ENCODE measurements around the gene HYAL2.
A peak's percentile ranks its signal among the peaks of the same experiment; 100 is the strongest.
"Not testable (repeated sequence)": the region's sequence is repeated elsewhere in the genome, so short reads cannot be mapped to it uniquely, and the experiment has no call there.

HYAL2 gene

DNA sequence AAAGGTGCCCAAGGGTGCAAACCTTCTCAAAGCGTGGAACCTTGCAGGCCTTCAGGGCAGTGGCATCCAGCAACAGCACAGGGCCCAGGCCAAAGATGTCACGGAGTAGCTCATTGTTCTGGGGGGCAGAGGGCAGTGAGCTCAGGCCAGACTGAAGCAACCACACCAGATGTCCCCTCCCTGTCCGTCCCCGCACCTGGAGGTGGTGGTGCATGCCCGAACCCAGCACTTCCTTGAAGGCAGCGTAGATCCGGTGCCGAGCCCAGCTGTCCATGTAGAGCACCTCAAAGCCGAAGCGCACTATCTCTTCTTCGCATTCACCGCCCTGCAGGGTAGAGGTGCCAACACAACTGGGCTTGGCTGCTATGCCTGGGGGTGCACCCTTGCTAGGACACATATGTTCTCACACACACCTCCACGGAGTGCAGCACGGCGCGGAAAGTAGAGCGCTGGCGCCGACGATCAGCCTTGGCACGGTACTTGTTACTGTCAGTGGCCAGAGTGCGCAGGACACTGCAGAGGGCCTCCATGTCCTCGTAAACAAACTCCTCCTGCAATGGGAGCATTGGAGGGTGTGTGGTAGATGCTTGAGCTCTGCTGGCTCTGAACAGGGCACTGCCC, 34.0 kb downstream of the HYAL2 start:
- no peak for DNase-seq

DNA sequence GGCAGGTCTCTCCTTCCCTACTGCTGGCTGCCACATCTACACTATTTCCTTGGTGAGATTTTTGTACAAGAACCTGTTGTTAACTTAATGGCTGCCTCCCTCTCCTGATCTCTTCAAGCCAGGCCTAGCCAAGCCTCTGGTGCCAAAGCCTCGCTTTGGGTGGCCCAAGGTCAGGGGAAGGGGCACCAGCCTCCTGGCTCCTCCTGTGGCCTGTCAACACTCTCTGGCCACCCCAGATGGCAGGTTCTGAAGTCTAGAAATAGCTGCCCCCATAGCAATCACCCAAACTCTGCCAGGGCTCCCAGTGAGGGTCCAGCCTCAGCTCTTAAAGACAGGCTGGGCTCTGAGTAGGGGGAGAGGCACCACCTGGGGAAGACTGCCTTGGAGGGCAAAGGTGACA, 35.3 kb downstream of the HYAL2 start:
- DNase-seq, result no peak

DNA sequence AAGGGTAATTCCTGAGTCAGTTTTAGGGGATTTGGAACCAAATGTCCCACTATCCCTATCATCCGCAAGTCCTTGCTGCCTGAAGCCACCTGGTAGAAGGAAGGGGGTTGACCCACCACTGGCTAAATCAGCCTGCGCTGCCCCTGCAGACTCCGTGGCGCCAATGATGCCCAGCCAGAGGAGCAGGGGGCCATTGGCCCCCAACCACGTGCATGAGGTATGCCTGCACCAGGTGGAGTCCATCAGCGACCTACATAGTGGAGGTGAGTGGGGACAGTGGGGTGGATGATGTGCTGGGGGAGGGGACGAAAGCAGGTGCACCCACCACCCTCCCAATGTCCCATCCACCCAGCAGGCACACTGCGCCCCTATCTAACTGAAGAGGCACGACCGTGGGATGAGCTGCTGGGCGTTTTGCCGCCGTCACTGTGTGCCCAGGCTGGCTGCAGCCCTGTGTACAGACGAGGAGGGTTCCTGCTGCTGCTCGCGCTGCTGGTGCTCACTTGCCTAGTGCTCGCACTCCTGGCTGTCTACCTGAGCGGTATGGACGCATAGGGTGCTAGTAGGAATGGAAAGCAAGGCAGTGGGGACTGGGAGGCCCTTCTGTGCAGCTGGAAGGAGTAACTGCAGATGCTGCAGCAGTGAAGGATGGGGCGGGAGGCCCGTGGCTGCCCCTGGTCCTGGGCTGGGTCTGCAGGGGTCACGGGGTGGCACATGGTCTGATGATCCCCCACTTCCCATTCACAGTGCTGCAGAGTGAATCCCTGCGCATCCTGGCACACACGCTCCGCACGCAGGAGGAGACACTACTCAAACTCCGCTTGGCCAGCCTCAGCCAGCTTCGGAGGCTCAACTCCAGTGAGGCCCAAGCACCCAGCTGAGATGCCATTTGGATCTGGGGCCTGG, 36.0 kb downstream of the HYAL2 start:
- DNase-seq, result no peak

DNA sequence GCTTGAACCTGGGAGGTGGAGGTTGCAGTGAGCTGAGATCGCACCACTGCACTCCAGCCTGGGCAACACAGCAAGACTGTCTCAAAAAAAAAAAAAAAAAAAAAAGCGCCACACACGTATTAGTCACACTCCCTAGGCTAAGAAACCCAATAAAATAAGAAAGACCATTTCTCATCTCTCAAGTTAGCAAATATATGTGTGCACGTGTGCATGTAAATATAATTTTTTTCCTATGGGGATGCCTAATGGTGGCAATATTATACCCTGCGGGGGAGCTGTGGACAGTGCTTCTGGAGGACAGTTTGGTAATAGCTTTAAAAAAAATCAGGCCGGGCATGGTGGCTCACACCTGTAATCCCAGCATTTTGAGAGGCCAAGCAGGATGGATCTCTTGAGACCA, 38.4 kb downstream of the HYAL2 start:
- DNase-seq, result not testable (repeated sequence)

DNA sequence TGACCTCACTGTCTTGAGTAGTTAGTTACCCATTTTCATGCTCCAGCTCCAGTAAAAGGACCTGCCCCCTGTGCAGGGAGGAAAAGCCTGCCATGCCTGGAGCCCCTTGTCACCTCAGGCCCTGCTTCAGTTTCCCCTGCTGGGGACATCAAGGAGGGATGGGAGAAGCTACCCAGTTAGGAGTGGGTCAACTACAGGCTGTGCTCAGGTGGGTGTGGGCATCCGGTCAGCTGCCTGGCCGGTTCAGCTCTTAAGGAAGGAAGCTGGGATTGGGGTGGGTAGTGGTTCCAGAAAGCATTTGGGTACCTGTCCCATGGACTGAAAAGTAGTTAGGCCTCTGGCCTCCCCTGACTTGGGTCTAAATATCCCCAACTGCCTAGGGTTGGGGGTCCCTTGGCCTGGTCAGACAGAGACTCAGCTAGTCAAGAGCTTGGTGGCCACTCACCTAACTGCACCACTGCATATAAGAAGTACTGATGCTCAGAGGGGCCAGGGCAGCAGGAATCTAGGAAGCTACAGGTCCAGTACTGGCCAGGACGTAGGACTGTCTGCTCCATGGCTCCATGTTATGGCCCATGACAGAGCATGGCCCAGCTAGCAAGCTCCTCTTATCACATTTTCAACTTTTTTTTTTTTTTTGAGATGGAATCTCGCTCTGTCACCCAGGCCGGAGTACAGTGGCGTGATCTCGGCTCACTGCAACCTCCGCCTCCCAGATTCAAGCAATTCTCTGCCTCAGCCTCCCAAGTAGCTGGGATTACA, 43.1 kb downstream of the HYAL2 start:
- DNase-seq, result no peak

DNA sequence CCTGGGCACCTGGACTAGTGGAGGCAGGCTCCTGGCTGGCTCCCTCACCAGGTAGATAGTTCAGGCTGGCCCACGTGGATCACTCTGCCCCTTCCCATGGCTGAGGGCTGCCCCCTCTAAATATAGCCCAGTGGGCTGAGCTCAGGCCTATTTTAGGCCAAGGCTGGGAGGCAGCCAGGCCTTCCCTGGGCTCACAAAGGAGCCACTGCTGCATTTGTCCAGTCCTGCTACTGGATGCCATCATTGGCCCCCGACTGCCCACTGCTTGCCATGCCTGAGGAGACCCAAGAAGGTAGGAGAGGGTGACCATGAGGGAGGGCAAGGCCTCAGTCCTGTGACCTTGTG, 43.7 kb downstream of the HYAL2 start, which contains the start of gene LSMEM2:
LSMEM2 (plus strand) TSS at position 208 of the 345 bp plus-strand sequence; CDS start at position 235, 27 bp downstream.
- DNase-seq, result no peak

DNA sequence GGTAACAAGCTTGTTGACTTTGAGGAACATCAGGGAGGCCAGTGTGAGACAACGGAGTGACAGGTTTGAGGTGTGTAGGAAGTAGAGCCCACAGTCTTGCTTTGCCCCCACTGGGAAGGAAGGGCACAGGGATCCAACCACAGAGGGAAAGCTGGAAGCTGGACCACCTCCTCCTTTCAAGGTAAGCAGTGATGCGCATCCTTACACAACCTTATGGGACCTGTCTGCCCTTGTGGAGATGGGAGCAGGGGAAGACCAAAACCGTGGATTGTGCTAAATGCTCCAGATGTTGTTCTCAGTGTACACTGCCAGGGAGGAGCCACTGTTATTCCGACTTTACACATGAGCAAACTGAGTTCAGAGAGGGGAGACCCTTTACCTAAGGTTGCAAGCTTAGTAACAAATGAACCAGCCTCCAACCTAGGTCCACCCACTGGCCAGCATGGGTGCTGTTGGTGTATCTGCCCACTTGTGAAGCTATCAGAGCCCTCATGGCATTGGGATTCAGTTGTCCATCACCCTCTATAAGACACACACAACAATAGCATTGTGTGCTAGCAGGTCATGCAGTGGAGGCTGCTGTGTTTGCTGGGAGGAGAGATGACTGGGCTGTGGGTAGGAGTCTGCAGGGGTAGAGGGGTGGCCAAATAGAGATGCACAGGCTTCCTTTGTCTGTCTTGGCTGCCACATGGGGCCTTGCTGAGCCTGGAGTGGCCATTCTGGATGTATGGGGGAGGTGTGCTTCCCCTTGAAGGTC, 44.2 kb downstream of the HYAL2 start:
- no peak for DNase-seq

DNA sequence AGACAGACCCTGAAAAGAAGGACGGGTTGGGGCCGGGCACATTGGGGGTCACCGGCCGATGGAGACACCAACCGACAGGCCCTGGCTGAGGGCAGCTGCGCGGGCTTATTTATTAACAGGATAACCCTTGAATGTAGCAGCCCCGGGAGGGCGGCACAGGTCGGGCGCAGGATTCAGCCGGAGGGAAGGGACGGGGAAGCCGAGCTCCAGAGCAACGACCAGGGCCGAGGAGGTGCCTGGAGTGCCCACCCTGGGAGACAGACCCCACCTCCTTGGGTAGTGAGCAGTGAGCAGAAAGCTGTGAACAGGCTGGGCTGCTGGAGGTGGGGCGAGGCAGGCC, 45.8 kb downstream of the HYAL2 start:
- no peak for DNase-seq

DNA sequence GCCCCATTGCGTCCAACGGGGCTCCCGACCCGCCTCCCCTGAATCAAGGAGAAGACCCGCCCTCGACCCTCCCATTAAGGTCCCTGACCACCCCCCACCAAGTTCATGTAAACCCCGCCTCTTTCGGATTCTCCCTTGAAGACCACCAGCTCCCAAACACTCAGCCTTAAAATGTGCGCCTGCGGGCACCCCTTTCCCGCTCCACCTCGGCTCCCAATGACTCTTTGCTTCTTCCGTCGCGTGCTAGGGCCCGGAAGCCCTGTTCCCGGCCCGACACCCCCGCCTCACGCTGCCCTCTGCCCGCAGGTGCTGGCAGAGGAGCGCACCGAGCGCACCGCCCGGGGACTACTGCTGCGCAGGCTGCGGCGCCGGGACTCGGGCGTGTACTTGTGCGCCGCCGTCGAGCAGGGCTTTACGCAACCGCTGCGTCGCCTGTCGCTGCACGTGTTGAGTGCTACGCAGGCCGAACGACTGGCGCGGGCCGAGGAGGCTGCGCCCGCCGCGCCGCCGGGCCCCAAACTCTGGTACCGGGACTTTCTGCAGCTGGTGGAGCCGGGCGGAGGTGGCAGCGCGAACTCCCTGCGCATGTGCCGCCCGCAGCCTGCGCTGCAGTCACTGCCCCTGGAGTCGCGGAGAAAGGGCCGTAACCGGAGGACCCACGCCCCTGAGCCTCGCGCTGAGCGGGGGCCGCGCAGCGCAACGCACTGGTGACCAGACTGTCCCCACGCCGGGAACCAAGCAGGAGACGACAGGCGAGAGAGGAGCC, 46.4 kb downstream of the HYAL2 start:
- DNase-seq, result peak; percentile 16

DNA sequence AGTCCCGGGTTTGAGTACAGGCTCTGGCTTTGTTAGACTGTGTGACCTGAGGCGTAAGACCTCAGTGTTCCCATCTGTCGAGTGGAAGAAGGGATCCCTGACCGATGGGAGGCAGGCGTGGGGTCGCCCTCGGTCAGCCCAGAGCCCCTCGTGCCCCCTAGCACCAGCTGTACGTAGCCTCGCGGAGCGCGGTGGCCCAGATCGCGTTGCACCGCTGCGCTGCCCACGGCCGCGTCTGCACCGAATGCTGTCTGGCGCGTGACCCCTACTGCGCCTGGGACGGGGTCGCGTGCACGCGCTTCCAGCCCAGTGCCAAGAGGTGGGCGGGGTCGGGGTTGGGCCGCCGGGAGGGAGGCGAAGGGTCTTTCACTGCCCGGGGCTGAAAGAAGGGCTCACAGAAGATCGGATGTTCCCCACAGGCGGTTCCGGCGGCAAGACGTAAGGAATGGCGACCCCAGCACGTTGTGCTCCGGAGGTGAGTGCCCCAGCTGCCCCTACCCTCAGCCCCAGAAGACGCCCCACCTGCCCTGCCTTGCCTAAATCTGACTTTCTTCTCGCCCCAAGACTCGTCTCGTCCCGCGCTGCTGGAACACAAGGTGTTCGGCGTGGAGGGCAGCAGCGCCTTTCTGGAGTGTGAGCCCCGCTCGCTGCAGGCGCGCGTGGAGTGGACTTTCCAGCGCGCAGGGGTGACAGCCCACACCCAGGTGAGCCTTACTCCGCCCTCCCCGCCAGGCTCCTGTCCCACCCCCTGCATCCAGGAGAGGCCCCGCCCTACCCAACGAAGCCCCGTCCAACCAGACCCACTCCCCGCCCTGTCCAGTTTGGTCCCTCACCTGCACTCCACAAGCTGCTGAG, 47.2 kb downstream of the HYAL2 start:
- no peak for DNase-seq

DNA sequence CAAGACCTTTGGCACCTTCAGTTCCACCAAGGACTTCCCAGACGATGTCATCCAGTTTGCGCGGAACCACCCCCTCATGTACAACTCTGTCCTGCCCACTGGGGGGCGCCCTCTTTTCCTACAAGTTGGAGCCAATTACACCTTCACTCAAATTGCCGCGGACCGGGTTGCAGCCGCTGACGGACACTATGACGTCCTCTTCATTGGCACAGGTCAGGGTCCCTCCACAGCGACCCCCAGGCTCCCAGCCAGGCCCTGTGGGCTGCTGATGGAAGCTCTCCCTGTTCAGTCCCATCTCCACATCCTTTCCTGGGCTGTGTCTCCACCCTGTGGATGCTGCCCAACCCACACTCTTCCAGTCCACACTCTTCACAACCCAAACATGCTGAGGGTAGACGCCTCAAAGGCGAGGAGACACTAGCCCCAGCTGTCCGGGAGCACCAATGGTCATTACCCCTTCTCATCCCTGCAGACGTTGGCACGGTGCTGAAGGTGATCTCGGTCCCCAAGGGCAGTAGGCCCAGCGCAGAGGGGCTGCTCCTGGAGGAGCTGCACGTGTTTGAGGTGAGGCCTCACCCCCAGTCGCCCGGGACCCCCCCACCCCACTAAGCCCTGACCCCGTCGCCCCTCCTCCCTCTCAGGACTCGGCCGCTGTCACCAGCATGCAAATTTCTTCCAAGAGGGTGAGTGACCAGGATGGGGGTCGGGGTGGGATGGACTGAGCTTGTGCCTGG, 48.0 kb downstream of the HYAL2 start:
- DNase-seq, result peak; percentile 79

DNA sequence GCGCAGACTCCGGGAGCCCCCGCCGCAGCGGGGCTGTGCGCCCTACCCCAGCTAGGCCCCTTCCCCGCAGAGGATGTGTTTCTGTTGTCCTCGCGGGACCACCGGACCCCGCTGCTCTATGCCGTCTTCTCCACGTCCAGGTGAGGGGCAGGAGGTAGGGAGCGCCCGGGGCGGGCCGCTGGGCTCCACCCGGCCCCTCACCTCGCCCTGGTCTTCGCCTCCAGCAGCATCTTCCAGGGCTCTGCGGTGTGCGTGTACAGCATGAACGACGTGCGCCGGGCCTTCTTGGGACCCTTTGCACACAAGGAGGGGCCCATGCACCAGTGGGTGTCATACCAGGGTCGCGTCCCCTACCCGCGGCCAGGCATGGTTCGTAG, 48.9 kb downstream of the HYAL2 start:
- no peak for DNase-seq

DNA sequence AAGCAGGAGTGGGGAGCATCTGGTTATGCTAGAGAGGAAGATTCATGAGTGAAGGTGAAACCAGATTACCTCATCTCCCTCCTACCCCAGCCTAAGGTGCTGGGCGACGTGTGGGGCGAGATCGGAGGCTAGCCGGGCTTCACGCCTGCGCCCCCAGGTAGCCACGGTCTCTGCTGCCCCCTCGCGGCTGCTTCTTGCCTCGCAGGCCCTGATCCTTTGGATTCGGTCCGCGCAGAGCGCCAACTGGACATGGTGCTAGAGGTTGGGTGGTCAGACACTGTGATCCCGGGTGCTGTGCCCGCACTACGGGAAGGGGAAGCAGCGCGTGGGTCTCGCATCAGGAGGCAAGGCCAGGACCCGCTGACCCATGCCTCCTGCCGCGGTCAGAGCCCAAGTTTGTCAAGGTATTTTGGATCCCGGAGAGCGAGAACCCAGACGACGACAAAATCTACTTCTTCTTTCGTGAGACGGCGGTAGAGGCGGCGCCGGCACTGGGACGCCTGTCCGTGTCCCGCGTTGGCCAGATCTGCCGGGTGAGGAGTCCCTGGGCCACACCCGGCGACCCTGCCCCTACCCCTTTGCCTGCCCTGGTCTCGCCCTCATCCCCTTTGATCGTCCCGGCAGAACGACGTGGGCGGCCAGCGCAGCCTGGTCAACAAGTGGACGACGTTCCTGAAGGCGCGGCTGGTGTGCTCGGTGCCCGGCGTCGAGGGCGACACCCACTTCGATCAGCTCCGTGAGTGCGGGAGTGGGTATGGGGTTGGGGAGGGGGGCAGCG, 49.4 kb downstream of the HYAL2 start:
- DNase-seq, result peak; percentile 74

DNA sequence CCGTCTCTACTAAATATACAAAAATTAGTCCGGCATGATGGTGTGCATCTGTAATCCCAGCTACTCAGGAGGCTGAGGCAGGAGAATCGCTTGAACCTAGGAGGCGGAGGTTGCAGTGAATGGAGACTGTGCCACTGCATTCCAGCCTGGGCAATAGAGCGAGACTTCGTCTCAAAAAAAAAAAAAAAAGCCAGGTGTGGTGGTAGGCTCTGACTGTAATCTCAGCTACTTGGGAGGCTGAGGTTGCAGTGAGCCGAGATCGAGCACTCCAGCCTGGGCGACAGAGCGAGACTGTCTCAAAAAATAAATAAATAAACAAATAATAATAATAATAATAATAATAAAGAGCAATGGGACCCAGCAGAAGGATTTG, 50.0 kb downstream of the HYAL2 start:
- not testable (repeated sequence) for DNase-seq

DNA sequence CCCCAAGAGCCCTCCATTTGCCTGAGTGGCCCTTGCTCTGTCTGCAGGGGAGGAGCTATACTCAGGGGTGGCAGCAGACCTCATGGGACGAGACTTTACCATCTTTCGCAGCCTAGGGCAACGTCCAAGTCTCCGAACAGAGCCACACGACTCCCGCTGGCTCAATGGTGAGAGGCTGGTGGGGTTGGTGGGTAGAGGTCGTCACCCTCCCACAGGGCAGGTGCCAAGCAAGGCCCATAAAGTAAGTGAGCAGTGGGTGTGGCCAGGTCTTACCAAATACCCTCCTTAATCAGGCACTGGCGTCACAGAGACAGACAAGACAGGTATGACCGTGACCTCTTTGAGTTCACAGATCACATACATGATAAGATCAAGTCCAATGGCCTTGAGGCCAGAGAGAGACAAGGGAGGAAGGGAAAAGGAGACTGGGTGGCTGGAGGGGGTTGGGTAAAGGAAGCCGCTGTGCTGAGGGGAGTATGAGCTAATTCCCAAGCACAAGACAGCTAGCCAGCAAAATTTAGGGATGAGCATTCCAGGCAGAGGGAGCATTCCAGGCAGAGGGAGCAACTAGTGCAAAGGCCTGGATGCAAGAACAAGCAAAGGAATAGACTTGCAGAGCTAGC, 51.1 kb downstream of the HYAL2 start:
- DNase-seq, result no peak

DNA sequence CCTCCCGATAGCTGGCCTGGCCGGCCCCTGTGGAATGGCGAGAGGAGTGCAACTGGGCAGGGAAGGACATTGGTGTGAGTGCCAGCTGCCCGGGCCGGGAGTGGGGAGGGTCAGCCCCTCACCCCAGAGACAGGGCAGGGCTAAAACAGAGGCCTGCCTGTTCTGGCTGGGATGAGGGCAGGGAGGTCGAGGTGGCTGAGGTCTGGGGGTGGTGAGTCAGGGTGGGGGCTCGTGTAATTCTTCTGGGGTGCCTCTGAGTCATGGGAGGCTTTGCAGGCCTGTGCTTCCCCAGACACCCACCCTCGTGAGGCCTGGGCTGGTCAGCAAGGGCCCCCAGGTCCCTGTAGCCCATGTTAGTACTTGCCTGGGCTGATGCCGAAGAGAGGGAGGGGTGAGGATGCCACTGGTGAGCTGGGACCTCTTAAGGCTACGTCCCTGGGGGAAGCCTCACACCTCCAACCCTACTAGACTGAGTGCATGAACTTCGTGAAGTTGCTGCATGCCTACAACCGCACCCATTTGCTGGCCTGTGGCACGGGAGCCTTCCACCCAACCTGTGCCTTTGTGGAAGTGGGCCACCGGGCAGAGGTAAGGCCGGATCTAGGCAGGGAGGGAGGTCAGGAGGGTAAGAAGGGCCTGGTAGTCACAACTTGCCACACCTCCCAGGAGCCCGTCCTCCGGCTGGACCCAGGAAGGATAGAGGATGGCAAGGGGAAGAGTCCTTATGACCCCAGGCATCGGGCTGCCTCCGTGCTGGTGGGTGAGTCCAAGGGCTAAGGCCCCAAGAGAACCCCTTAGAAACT, 51.9 kb downstream of the HYAL2 start:
- no peak for DNase-seq

DNA sequence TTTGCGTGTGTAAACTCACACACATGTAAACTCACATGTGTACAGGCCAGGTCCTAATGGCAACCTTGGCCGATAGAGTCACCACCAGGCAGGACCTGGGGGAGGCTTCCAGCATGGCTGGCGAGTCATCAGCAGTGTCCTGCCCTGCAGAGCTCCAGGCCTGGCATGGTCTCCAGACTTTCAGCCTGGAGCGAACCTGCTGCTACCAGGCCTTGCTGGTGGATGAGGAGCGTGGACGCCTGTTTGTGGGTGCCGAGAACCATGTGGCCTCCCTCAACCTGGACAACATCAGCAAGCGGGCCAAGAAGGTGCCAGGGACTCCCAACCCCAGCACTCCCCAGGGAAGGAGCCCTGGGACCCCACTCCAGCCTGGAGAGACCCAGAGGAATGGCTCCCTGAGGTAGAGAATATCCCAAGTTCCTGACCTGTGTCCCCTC, 52.5 kb downstream of the HYAL2 start:
- DNase-seq, result no peak

DNA sequence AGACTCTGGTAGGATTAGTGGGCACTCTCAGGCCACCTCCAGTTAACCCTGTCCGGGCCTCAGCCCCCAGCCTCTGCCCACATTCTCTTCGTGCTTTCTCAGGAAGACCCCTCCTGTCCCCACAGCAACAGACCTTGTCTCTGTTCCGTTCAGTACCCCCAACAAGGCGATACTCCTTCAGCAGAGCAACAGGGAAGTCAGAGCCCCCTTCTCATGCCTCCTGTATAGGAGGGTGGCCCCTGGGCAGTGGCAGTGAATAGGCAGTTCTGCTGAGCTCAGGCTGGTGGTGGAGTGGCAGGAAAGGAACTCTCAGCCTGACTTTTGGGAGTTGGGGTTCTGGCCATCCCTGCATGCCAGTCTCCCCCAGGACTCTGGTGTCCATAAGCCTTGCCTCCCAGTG, 53.1 kb downstream of the HYAL2 start:
- no peak for DNase-seq

Measured in hematopoietic multipotent progenitor cell treated with erythropoietin and hydrocortisone succinate and interleukin-3 and kit ligand, for 8 days (in vitro differentiated cells).